Activated T-cell treated with anti-CD3 and anti-CD28 coated beads, Interleukin-2, amount 50 U/mL, for 4 hours (primary cell): ENCODE measurements around the gene FMR1. TPM values are rescaled to one million over a fixed set of nuclear protein-coding genes. Genes with fewer than 3 reads are reported as not detected.

Source experiments
- ATAC-seq, 2 donors: fragments of 200-7000 bp; cut with Tn5 transposase; one replicate each; pipeline ENCODE4 v1.10.0; 2021
- DNase-seq: peaks from one replicate; pipeline ENCODE4 v3.0.0-alpha.2; 2020
- H3K27me3 Mint-ChIP-seq: one replicate; pipeline ENCODE4 v1.8.0; 2021; ENCODE audit warnings: low read depth, mixed read lengths
- H3K36me3 Mint-ChIP-seq: one replicate; pipeline ENCODE4 v1.8.0; 2022; ENCODE audit warnings: mixed read lengths; ENCODE audit not compliant: insufficient read depth
- H3K4me1 Mint-ChIP-seq: one replicate; pipeline ENCODE4 v1.8.0; 2021; ENCODE audit warnings: low read depth, mixed read lengths
- H3K4me3 Mint-ChIP-seq: one replicate; pipeline ENCODE4 v1.8.0; 2021; ENCODE audit warnings: mild to moderate bottlenecking, moderate library complexity, mixed read lengths
- H3K9me3 Mint-ChIP-seq: one replicate; pipeline ENCODE4 v1.8.0; 2021; ENCODE audit warnings: mixed read lengths
- total RNA-seq, 3 donors: library from RNA; stranded (reverse); gene quantifications; one replicate each; pipeline ENCODE4 v1.2.1, GENCODE V29; 2021

FMR1 gene
- total RNA-seq, 3 donors from 2014 or later: 25.5 to 26.0 (median 25.6) TPM

GRCh38 chrX:147901461-147902126 lies 10.1 kb upstream of the FMR1 start:
- Mint-ChIP-seq H3K27me3 (no peaks in the 10 kb centered on the region), H3K9me3 (no peaks in the 10 kb centered on the region), H3K4me3 (no peak overlapping the region), H3K36me3 (no peaks in the 10 kb centered on the region), H3K4me1 (peaks cover 4% of the 10 kb centered on the region)
- no peak for ATAC-seq
- no peak for DNase-seq

- ATAC-seq (no peak), DNase-seq (no peak)
- Mint-ChIP-seq H3K4me3 (no peak overlapping the region), H3K27me3 (no peaks in the 10 kb centered on the region), H3K4me1 (peaks cover 4% of the 10 kb centered on the region), H3K9me3 (no peaks in the 10 kb centered on the region), H3K36me3 (no peaks in the 10 kb centered on the region)
Measured at GRCh38 chrX:147902270-147902669, 9.4 kb upstream of the FMR1 start.

GRCh38 chrX:147908106-147908505 lies 3.6 kb upstream of the FMR1 start:
- Mint-ChIP-seq H3K4me1 (peaks cover 7% of the 10 kb centered on the region), H3K36me3 (no peaks in the 10 kb centered on the region), H3K4me3 (no peak overlapping the region), H3K9me3 (no peaks in the 10 kb centered on the region), H3K27me3 (no peaks in the 10 kb centered on the region)
- DNase-seq (no peak), ATAC-seq (no peak)

GRCh38 chrX:147910607-147911006 lies 1.1 kb upstream of the FMR1 start:
- Mint-ChIP-seq H3K9me3 (no peaks in the 10 kb centered on the region), H3K4me1 (peaks cover 30% of the 10 kb centered on the region), H3K36me3 (no peaks in the 10 kb centered on the region), H3K4me3 (peak overlapping the region; percentile 24), H3K27me3 (no peaks in the 10 kb centered on the region)
- no peak for ATAC-seq
- no peak for DNase-seq

- Mint-ChIP-seq H3K27me3 (no peaks in the 10 kb centered on the region), H3K9me3 (no peaks in the 10 kb centered on the region), H3K4me3 (peak overlapping the region; percentile 96), H3K4me1 (peaks cover 46% of the 10 kb centered on the region), H3K36me3 (no peaks in the 10 kb centered on the region)
- peak; percentile 31 to 32 for ATAC-seq
- DNase-seq: no peak
Measured at GRCh38 chrX:147912093-147912801, 528 bp downstream of the FMR1 start.

- H3K4me1 Mint-ChIP-seq: peaks cover 56% of the 10 kb centered on the region
Measured at GRCh38 chrX:147913570-147913969, 1.9 kb downstream of the FMR1 start.

GRCh38 chrX:147914591-147914990 lies 2.9 kb downstream of the FMR1 start:
- Mint-ChIP-seq H3K4me1 (peaks cover 56% of the 10 kb centered on the region), H3K9me3 (no peaks in the 10 kb centered on the region), H3K4me3 (peak overlapping the region; percentile 96), H3K27me3 (no peaks in the 10 kb centered on the region), H3K36me3 (no peaks in the 10 kb centered on the region)
- DNase-seq (no peak), ATAC-seq (no peak)

More at GRCh38 chrX:147913570-147913969, 1.9 kb downstream of the FMR1 start:
- ATAC-seq (no peak), DNase-seq (no peak)
- H3K27me3 Mint-ChIP-seq: no peaks in the 10 kb centered on the region
- H3K4me3 Mint-ChIP-seq: peak overlapping the region; percentile 96
- H3K9me3 Mint-ChIP-seq: no peaks in the 10 kb centered on the region
- no peaks in the 10 kb centered on the region for H3K36me3 Mint-ChIP-seq

GRCh38 chrX:147916375-147916968 lies 4.8 kb downstream of the FMR1 start:
- Mint-ChIP-seq H3K36me3 (no peaks in the 10 kb centered on the region), H3K4me1 (peaks cover 58% of the 10 kb centered on the region), H3K4me3 (peak overlapping the region; percentile 35), H3K9me3 (no peaks in the 10 kb centered on the region), H3K27me3 (no peaks in the 10 kb centered on the region)
- ATAC-seq: no peak
- DNase-seq: no peak

- Mint-ChIP-seq H3K27me3 (no peaks in the 10 kb centered on the region), H3K36me3 (no peaks in the 10 kb centered on the region), H3K4me1 (peaks cover 68% of the 10 kb centered on the region), H3K4me3 (peak overlapping the region; percentile 9), H3K9me3 (no peaks in the 10 kb centered on the region)
- ATAC-seq: peak; percentile 80 to 83
- DNase-seq: no peak
Measured at GRCh38 chrX:147917700-147918695, 6.3 kb downstream of the FMR1 start.

- Mint-ChIP-seq H3K36me3 (no peaks in the 10 kb centered on the region), H3K27me3 (no peaks in the 10 kb centered on the region), H3K4me1 (peaks cover 57% of the 10 kb centered on the region), H3K9me3 (no peaks in the 10 kb centered on the region), H3K4me3 (no peak overlapping the region)
- DNase-seq: no peak
- no peak for ATAC-seq
Measured at GRCh38 chrX:147920161-147920666, 8.5 kb downstream of the FMR1 start.

- Mint-ChIP-seq H3K4me3 (no peak overlapping the region), H3K9me3 (no peaks in the 10 kb centered on the region), H3K36me3 (peaks cover 9% of the 10 kb centered on the region), H3K27me3 (no peaks in the 10 kb centered on the region), H3K4me1 (peaks cover 31% of the 10 kb centered on the region)
- DNase-seq: no peak
- no peak for ATAC-seq
Measured at GRCh38 chrX:147923605-147924004, 11.9 kb downstream of the FMR1 start.

GRCh38 chrX:147927256-147927655 lies 15.5 kb downstream of the FMR1 start:
- Mint-ChIP-seq H3K4me3 (no peak overlapping the region), H3K4me1 (peaks cover 22% of the 10 kb centered on the region), H3K27me3 (no peaks in the 10 kb centered on the region), H3K36me3 (peaks cover 17% of the 10 kb centered on the region), H3K9me3 (no peaks in the 10 kb centered on the region)
- ATAC-seq (no peak), DNase-seq (no peak)

- no peak for ATAC-seq
- no peaks in the 10 kb centered on the region for H3K9me3 Mint-ChIP-seq
- no peak overlapping the region for H3K4me3 Mint-ChIP-seq
- peaks cover 3% of the 10 kb centered on the region for H3K4me1 Mint-ChIP-seq
- peaks cover 16% of the 10 kb centered on the region for H3K36me3 Mint-ChIP-seq
- no peaks in the 10 kb centered on the region for H3K27me3 Mint-ChIP-seq
- no peak for DNase-seq
Measured at GRCh38 chrX:147933815-147934214, 22.1 kb downstream of the FMR1 start.
